Hepatocyte (in vitro differentiated cells): Measurements from ENCODE around the gene ZMYM4. TPM values are rescaled to one million over a fixed set of nuclear protein-coding genes. Genes with fewer than 3 reads are reported as not detected.

ENCODE experiments used
- DNase-seq: peaks from one replicate; pipeline ENCODE4 v3.0.0-alpha.2; 2016; ENCODE audit warnings: low spot score
- H2AFZ ChIP-seq: fragments of 200-600 bp; sonication (generic); 2 replicates; pipeline ENCODE4 v1.6.0; 2016; ENCODE audit warnings: antibody characterized with exemption, mild to moderate bottlenecking
- H3K27ac ChIP-seq: fragments of 200-600 bp; sonication (generic); 2 replicates; pipeline ENCODE4 v1.5.1; 2016; ENCODE audit warnings: mild to moderate bottlenecking
- H3K27me3 ChIP-seq: fragments of 200-600 bp; sonication (generic); 2 replicates; pipeline ENCODE4 v1.6.1; 2016
- H3K36me3 ChIP-seq: fragments of 200-600 bp; sonication (generic); replicated peaks from 2 replicates; pipeline ENCODE4 v1.5.1; 2016; ENCODE audit warnings: low read depth; ENCODE audit not compliant: insufficient read depth
- H3K4me1 ChIP-seq: fragments of 200-600 bp; sonication (generic); 2 replicates; pipeline ENCODE4 v1.5.1; 2016; ENCODE audit warnings: mild to moderate bottlenecking, moderate library complexity; ENCODE audit not compliant: insufficient read depth
- H3K4me2 ChIP-seq: fragments of 200-600 bp; sonication (generic); 2 replicates; pipeline ENCODE4 v1.6.0; 2016
- H3K4me3 ChIP-seq: fragments of 200-600 bp; sonication (generic); 2 replicates; pipeline ENCODE4 v1.5.1; 2016; ENCODE audit warnings: mild to moderate bottlenecking
- H3K79me2 ChIP-seq: fragments of 200-600 bp; sonication (generic); 2 replicates; pipeline ENCODE4 v1.6.0; 2017; ENCODE audit warnings: mild to moderate bottlenecking
- H3K9me2 ChIP-seq: fragments of 200-600 bp; sonication (generic); replicated peaks from 2 replicates; pipeline ENCODE4 v1.6.0; 2017; ENCODE audit warnings: mild to moderate bottlenecking; ENCODE audit not compliant: insufficient read depth
- H3K9me3 ChIP-seq: fragments of 200-600 bp; sonication (generic); 2 replicates; pipeline ENCODE4 v1.5.1; 2016; ENCODE audit warnings: low read depth, mild to moderate bottlenecking
- H4K20me1 ChIP-seq: fragments of 200-600 bp; sonication (generic); 2 replicates; pipeline ENCODE4 v1.6.0; 2016; ENCODE audit warnings: mild to moderate bottlenecking; ENCODE audit not compliant: insufficient read depth, poor library complexity, severe bottlenecking
- CTCF ChIP-seq: fragments of 200-600 bp; sonication (generic); IDR thresholded peaks from 2 replicates; pipeline ENCODE4 v1.5.1; 2016; ENCODE audit warnings: antibody characterized with exemption, mild to moderate bottlenecking; ENCODE audit not compliant: poor library complexity
- EZH2 ChIP-seq: fragments of 200-600 bp; sonication (generic); IDR thresholded peaks from 2 replicates; pipeline ENCODE4 v1.6.1; 2016; ENCODE audit warnings: antibody characterized with exemption, mild to moderate bottlenecking, borderline replicate concordance
- EZH2phosphoT487 ChIP-seq: fragments of 200-600 bp; sonication (generic); IDR thresholded peaks from one replicate; pipeline ENCODE4 v1.6.1; 2018; ENCODE audit warnings: antibody characterized with exemption, mild to moderate bottlenecking, low read depth, moderate library complexity; ENCODE audit not compliant: unreplicated experiment, severe bottlenecking
- WGBS: methylation state at CpG from one replicate; pipeline ENCODE4 v1.1.6; 2016; ENCODE audit warnings: low lambda C conversion rate; ENCODE audit errors: missing lambda C conversion rate; 5-methylcytosine and 5-hydroxymethylcytosine counted together
- polyA plus RNA-seq: library from polyadenylated mRNA; unstranded; fragments of >200 nt; fragmentation: Nextera tagmentation; extraction: Ambion mirVana; gene quantifications from 2 replicates; pipeline ENCODE4 v1.2.1, GENCODE V29; 2016
- total RNA-seq: library from RNA; depleted of rRNA; stranded (reverse); fragments of >200 nt; gene quantifications from 2 replicates; pipeline ENCODE4 v1.2.3, GENCODE V29; 2014

Gene ZMYM4
- total and polyA plus RNA-seq, 2 experiments from 2014 or later, result 17.6 to 43.4 TPM

DNA sequence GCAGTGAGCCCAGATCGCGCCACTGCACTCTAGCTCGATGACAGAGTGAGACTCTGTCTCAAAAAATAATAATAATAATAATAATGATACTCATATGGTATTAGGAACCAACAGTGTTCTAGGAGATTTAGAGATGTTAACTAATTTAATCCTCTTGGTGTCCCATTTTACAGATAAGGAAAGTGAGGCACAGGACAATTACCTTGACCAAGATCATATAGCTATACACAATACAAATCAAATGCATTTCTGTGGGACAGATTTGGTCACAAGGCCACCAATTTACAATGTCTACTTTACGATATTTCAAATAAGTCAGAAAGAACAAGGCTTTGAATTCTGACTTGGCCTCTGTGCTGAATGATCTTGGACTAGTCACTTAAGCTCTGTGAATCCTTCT lies 2.2 kb upstream of the ZMYM4 start:
- H3K4me3 ChIP-seq, result no peak overlapping the region
- no peaks in the 10 kb centered on the region for H3K27me3 ChIP-seq
- no peak for DNase-seq
- no peak overlapping the region for H3K27ac ChIP-seq
- H3K4me1 ChIP-seq, result peaks cover 5% of the 10 kb centered on the region
- H3K9me3 ChIP-seq, result no peaks in the 10 kb centered on the region
- WGBS, result 98% methylated on average over 4 of the region's 4 CpGs
- peaks cover 26% of the 10 kb centered on the region for H3K79me2 ChIP-seq
- H2AFZ ChIP-seq, result no peak overlapping the region
- H4K20me1 ChIP-seq, result peaks cover 7% of the 10 kb centered on the region
- no peaks in the 10 kb centered on the region for H3K36me3 ChIP-seq
- TF ChIP-seq CTCF (no peak), EZH2phosphoT487 (no peak), EZH2 (no peak)
- no peaks in the 10 kb centered on the region for H3K9me2 ChIP-seq
- H3K4me2 ChIP-seq, result no peak overlapping the region

DNA sequence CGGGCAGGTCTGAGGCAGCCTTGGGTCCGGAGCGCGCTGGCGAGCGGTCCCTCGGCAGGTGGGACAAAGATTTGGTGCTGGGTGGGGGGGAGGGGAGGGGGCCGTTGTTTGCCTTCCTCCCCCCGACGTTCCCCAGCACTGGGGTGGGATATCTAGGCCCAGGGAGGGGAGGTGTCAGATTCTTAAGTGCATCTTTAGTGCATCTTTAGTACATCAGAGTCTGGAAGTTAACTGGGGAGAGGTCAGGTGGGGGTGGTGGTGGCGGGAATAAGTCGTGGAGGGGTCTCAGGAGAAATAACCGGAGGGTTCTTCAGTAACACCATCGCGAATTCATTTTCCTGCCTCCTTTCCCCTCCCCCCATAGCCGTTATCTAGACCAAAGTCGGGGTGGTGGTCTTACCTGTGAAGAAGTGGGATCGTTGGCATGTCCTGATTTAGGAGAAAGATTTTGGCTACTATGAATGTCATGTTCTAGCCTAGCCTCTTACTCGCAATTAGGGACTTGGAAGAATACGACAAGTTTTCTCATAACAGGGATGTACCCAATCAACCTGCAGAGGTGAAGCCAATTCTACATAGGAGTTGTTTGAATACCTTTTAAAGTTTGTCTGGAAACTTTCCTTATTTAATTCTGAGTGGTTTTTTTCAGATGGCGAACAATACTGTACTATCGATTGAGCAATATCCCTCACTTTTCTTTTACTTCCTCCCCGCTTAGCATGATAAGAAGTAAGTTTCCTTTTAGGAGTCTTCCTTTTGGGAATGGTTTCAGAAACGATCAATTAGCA lies 886 bp downstream of the ZMYM4 start:
- peaks cover 22% of the 10 kb centered on the region for H4K20me1 ChIP-seq
- peak overlapping the region; percentile 80 for H3K4me2 ChIP-seq
- no peaks in the 10 kb centered on the region for H3K9me3 ChIP-seq
- no peaks in the 10 kb centered on the region for H3K27me3 ChIP-seq
- DNase-seq, result peak; percentile 17
- peaks cover 57% of the 10 kb centered on the region for H3K79me2 ChIP-seq
- WGBS, result 13% methylated on average over 13 of the region's 24 CpGs
- peak overlapping the region; percentile 76 for H3K4me3 ChIP-seq
- peak overlapping the region; percentile 93 for H3K27ac ChIP-seq
- TF ChIP-seq EZH2phosphoT487 (no peak), EZH2 (no peak), CTCF (no peak)
- H3K4me1 ChIP-seq, result peaks cover 5% of the 10 kb centered on the region
- peak overlapping the region; percentile 64 for H2AFZ ChIP-seq
- no peaks in the 10 kb centered on the region for H3K36me3 ChIP-seq
- H3K9me2 ChIP-seq, result no peaks in the 10 kb centered on the region

GRCh38 chr1:35269989-35270289 lies 1.4 kb downstream of the ZMYM4 start:
- H4K20me1 ChIP-seq, result peaks cover 26% of the 10 kb centered on the region
- no peaks in the 10 kb centered on the region for H3K27me3 ChIP-seq
- H3K27ac ChIP-seq, result no peak overlapping the region
- H3K4me1 ChIP-seq, result peaks cover 5% of the 10 kb centered on the region
- 89% methylated on average over 2 of the region's 2 CpGs for WGBS
- no peaks in the 10 kb centered on the region for H3K9me3 ChIP-seq
- no peaks in the 10 kb centered on the region for H3K36me3 ChIP-seq
- H3K9me2 ChIP-seq, result no peaks in the 10 kb centered on the region
- no peak for DNase-seq
- peak overlapping the region; percentile 76 for H3K4me3 ChIP-seq
- TF ChIP-seq CTCF (no peak), EZH2 (no peak), EZH2phosphoT487 (no peak)
- peaks cover 62% of the 10 kb centered on the region for H3K79me2 ChIP-seq
- no peak overlapping the region for H2AFZ ChIP-seq
- H3K4me2 ChIP-seq, result peak overlapping the region; percentile 80
